Measurements from ENCODE around the gene NMNAT2. TPM values are rescaled to one million over a fixed set of nuclear protein-coding genes. Genes with fewer than 3 reads are reported as not detected.
A peak's percentile ranks its signal among the peaks of the same experiment; 100 is the strongest.

NMNAT2 gene
- polyA plus RNA-seq, 3 donors = 0.22 to 0.43 TPM; not detected in 1

GRCh38 chr1:183466781-183467180, 48.6 kb upstream of the NMNAT2 start:
- no CpG with 5 or more reads among the region's 2 CpGs for WGBS (ENCODE audit: insufficient coverage)
- H3K27me3 Mint-ChIP-seq (ENCODE audit: low read depth in 3 of 3) = peaks cover 0 to 2% (median 2%) of the 10 kb centered on the region in 3 donors
- H4K20me1 ChIP-seq (ENCODE audit: insufficient read depth, low read length) = no peaks in the 10 kb centered on the region
- no peaks in the 10 kb centered on the region for H3K36me3 ChIP-seq (replicated peaks in 1 of 2; ENCODE audit: control insufficient read depth in 1 of 2, insufficient read depth in 2 of 2, low read length in 2 of 2)
- no peaks in the 10 kb centered on the region for H3K9me3 ChIP-seq (replicated peaks in 1 of 2; ENCODE audit: control insufficient read depth in 1 of 2, insufficient read depth in 1 of 2, low read length in 2 of 2)
- intact Hi-C loops (cut with micrococcal nuclease) = loop anchor here in 1 of 2 donors (10.0 kb wide), 1 partner anchor 102 kb away; no protein-coding TSS in a partner anchor
- peak overlapping the region in 1 of 2 donors; percentile 7 for H3K27ac ChIP-seq (ENCODE audit: low read depth in 1 of 2, low read length in 2 of 2)
- no peaks in the 10 kb centered on the region for H3K79me2 ChIP-seq (ENCODE audit: insufficient read depth, low read length)
- peaks cover 30 to 59% of the 10 kb centered on the region in 2 donors for H3K4me1 ChIP-seq (ENCODE audit: control insufficient read depth in 1 of 2, insufficient read depth in 2 of 2, low read length in 2 of 2)
- peak overlapping the region; percentile 46 for H2AFZ ChIP-seq (ENCODE audit: insufficient read depth, low read depth, low read length, poor library complexity, severe bottlenecking)
- H3K9ac ChIP-seq (ENCODE audit: insufficient read depth, low read length, poor library complexity, severe bottlenecking) = no peak overlapping the region
- no peak overlapping the region for H3K4me2 ChIP-seq (replicated peaks; ENCODE audit: extremely low read depth, low read length, poor library complexity, severe bottlenecking)
- peaks cover 39% of the 10 kb centered on the region for H3K4me1 Mint-ChIP-seq
- peak overlapping the region; percentile 67 to 84 (median 78) for H3K27ac Mint-ChIP-seq
- no peak overlapping the region for H3K4me3 ChIP-seq (replicated peaks in 1 of 3; ENCODE audit: low read depth in 2 of 3, low read length in 3 of 3)
- H3K9me3 Mint-ChIP-seq = peaks cover 0 to 3% (median 0%) of the 10 kb centered on the region in 7 donors
- H3K27me3 ChIP-seq (ENCODE audit: control insufficient read depth in 2 of 2, insufficient read depth in 2 of 2, low read length in 2 of 2) = no peaks in the 10 kb centered on the region
- no peak for TF ChIP-seq CTCF (IDR thresholded peaks at IDR 0.05)
- no peaks in the 10 kb centered on the region for H3K36me3 Mint-ChIP-seq
- peak; percentile 27 to 83 (median 61) for DNase-seq
- H3K4me3 Mint-ChIP-seq = no peak overlapping the region

GRCh38 chr1:183463566-183463965, 45.4 kb upstream of the NMNAT2 start:
- H2AFZ ChIP-seq (ENCODE audit: insufficient read depth, low read depth, low read length, poor library complexity, severe bottlenecking) = no peak overlapping the region
- H3K4me1 Mint-ChIP-seq = peaks cover 46% of the 10 kb centered on the region
- H4K20me1 ChIP-seq (ENCODE audit: insufficient read depth, low read length) = no peaks in the 10 kb centered on the region
- no peaks in the 10 kb centered on the region for H3K27me3 ChIP-seq (ENCODE audit: control insufficient read depth in 2 of 2, insufficient read depth in 2 of 2, low read length in 2 of 2)
- H3K4me1 ChIP-seq (ENCODE audit: control insufficient read depth in 1 of 2, insufficient read depth in 2 of 2, low read length in 2 of 2) = peaks cover 44 to 63% of the 10 kb centered on the region in 2 donors
- no peak overlapping the region for H3K9ac ChIP-seq (ENCODE audit: insufficient read depth, low read length, poor library complexity, severe bottlenecking)
- H3K9me3 Mint-ChIP-seq = peaks cover 0 to 5% (median 0%) of the 10 kb centered on the region in 7 donors
- no peak for DNase-seq
- no peak overlapping the region for H3K4me3 Mint-ChIP-seq
- intact Hi-C loops (cut with micrococcal nuclease) = loop anchor here in 1 of 2 donors (10.0 kb wide), 1 partner anchor 99 kb away; no protein-coding TSS in a partner anchor
- WGBS (ENCODE audit: insufficient coverage) = no CpG with 5 or more reads among the region's 2 CpGs
- H3K4me2 ChIP-seq (replicated peaks; ENCODE audit: extremely low read depth, low read length, poor library complexity, severe bottlenecking) = no peak overlapping the region
- H3K27ac ChIP-seq (ENCODE audit: low read depth in 1 of 2, low read length in 2 of 2) = peak overlapping the region in 1 of 2 donors; percentile 12
- no peaks in the 10 kb centered on the region for H3K36me3 ChIP-seq (replicated peaks in 1 of 2; ENCODE audit: control insufficient read depth in 1 of 2, insufficient read depth in 2 of 2, low read length in 2 of 2)
- peak overlapping the region in 1 of 7 donors; percentile 58 for H3K27ac Mint-ChIP-seq
- no peaks in the 10 kb centered on the region for H3K79me2 ChIP-seq (ENCODE audit: insufficient read depth, low read length)
- no peaks in the 10 kb centered on the region for H3K9me3 ChIP-seq (replicated peaks in 1 of 2; ENCODE audit: control insufficient read depth in 1 of 2, insufficient read depth in 1 of 2, low read length in 2 of 2)
- H3K4me3 ChIP-seq (replicated peaks in 1 of 3; ENCODE audit: low read depth in 2 of 3, low read length in 3 of 3) = no peak overlapping the region
- no peak for TF ChIP-seq CTCF (IDR thresholded peaks at IDR 0.05)
- peaks cover 0 to 3% of the 10 kb centered on the region in 2 donors for H3K36me3 Mint-ChIP-seq
- H3K27me3 Mint-ChIP-seq (ENCODE audit: low read depth in 3 of 3) = no peaks in the 10 kb centered on the region

Measured in CD14-positive monocyte (primary cell).